Measurements from ENCODE around the gene SUV39H2.
"Not testable (repeated sequence)": the region's sequence is repeated elsewhere in the genome, so short reads cannot be mapped to it uniquely, and the experiment has no call there.

SUV39H2 gene

DNA sequence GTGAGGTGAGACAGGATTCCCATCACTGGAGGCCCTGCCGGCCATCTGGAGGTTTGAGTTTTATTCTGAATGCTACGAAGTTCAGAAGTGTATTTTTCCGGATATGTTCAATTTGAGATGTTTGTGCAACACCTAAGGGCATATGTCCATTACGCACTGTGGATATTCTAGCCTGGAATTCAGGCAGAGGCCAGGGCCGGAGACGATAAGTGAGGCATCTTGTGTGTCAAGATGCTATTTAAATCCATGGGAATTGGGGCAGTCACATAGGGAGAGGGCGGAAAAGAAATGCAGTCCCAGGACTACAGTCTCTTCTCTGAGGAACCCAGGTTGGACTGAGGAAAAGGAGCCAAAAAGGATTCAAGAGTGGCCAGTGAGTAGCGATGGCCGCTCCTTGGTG is 1.9 kb upstream of the SUV39H2 start:
- DNase-seq, result no peak

DNA sequence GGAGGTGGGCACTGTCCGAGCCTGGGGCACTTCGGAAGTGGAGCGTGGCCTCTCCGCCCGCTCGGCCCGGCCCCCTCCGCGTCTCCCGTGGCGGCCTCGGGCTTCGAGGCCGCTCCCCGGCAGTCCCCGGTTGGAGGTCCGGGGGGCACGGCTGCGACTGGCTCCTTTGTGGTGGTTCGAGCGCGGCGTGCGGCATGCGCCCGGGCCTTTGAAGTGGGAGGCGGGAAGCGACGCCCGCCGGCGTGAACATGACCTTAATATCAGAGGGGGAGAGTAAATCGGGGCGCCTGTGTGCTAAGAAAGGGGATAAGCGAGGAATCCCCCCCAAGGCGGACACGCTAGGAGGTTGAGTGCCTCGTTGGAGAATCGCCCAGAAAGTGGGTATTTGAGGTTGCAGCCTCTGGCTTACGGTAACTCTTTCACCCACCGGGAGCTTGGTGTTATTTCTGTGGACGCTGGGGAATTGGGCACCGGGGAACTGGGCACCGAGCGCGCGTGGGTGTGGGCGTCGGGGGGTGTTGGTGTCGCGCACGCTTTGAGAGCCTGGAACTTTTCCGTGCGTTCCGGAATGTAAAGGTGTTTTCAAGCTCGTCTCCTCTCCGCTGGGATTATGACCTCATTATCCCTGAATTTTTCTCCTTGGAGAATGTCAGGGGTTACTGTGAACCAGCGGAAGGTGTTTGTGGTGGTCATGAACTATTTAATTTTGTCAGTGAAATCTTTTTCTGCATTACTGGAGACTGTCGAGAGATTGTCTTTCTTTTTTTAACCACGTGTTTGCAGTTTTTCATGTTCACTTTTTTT is 660 bp downstream of the SUV39H2 start:
- DNase-seq, result no peak

DNA sequence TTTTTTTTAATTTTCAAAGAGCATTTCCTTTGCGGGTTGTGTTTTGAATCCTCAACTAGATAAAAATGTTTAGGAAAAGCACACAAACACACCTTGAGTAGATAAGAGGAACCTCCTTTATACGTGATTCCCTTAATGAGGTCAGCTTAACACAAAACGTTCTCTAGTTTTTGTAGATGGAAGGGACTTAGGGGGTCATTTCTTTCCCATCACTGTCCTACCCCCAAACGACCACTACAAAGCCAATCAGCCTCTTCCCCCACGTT is 1.2 kb downstream of the SUV39H2 start:
- no peak for DNase-seq

DNA sequence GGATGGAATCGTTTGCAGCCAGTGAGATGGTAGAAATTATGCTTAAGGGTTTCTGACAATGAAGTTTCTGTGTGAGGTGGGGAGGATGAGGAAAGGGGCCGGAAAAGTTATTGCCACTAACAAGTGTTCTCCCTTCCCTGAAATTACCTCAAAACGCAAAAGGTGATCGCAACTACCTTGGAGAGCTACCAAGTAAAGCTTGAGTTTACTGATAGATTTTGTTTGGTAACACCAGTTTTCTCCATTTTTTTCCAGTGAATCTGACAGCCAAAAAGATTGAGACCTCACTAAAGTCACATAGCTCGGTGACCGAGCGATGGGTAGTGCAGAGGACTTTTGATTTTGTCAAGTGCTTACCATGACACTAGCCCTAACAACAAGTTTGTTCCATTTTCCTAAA is 1.6 kb downstream of the SUV39H2 start:
- DNase-seq, result no peak

DNA sequence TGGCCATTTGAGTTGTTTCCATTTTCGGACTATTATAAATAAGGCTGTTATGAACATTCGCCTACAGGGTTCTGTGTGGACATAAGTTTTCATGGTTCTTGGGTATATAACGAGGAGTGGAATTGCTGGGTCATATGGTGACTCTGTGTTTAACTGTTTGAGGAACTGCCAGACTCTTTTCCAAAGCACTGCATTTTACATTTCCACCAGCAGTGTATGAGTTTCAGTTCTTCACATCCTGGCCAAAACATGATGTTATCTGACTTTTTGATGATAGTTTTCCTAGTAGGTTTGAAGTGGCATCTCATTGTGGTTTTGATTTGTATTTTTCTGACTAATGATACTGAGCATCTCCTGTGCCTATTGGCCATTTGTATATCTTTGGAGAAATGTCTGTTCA is 5.4 kb downstream of the SUV39H2 start:
- no peak for DNase-seq

DNA sequence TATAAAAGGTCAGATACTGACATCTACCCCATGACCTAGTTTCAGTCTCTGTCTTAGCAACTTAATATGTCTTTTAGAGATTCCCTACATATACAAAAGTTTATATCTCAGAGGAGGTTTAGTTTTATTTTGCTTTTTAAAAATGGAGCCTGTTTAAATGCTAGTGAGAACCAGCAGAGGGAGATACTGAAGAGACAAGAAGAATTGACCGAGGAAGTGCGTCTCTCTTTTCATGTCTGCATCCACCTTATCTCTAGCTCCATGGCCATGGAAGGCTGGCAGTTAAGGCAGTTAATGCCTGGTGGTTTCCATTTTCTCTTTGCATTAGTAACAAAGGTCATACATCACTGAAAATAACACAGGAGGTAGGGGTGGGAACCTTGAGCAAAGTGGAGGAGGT is 10.7 kb downstream of the SUV39H2 start:
- DNase-seq, result no peak

DNA sequence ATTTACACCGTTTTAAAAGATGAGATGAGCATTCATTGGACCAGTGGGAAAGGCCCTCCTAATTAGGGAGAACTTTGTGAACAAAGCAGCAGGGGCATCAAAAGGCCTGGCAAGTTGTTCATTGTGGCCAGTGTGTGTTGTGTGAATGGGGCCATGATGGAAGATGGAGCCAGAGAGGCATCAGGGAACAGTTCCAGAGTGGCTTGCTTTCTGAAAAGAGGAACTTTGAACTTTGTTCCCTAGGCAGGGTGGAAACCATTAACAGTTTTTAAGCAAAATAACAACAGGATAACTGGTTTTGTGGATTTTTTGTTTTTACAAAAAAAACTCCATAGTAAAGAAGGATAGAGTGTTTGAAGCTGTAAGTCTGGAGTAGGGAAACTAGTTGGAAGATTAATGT is 12.5 kb downstream of the SUV39H2 start:
- no peak for DNase-seq

DNA sequence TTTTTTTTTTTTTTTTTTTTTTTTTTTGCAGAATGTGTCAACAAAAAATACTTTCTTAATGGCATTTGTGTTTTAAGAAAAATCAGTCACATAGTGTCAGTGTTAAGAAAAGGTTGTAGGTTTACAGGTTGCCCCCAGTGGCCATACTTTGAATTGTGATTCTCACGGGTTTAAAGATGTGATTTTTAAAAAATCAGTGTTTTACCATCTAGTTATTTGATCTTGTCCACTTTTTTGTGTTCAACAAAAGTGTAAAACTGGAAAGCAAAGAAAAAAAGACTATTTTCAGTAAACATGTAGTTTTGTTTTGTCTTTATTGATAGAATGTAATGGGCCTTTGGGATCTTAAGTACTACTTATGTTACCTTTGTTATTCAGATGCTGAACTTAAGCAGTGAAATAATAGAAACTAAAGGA is 25.7 kb downstream of the SUV39H2 start:
- peak; percentile 1 for DNase-seq

DNA sequence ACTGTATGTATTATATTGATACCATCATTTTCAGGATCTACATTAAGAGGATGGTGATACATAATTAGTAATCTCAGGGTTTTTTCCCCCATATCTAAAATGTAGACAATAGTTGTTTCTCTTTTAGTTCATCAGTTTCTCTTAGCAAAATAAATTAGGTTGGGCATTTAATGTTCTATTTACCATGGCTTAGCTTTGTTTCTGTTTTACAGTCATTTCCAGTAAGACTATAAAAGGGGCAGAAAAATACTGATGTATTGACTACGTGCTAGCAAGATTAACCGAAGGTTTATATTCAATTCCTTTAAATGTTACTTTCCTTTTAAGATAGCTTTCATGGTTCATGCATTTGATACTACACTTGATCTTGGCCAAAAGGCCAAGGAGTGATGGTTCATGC is 26.2 kb downstream of the SUV39H2 start:
- DNase-seq, result no peak

DNA sequence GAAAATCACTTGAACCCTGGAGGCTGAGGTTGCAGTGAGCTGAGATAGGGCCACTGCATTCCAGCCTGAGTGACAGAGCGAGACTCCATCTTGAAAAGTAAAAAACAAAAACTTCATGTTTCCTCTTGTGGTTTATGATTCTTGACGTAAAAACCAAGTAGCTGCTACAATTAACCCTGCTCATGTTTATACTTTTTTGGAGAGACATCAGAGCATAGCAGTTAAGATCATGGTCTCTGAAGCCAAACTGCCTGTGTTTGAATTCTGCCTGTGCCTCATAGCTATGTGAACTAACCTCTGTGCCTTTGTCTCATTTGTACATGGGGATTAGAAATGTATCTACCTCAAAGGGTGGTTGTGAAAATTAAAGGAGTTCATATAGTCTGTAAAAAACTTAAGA is 27.2 kb downstream of the SUV39H2 start:
- DNase-seq, result no peak

DNA sequence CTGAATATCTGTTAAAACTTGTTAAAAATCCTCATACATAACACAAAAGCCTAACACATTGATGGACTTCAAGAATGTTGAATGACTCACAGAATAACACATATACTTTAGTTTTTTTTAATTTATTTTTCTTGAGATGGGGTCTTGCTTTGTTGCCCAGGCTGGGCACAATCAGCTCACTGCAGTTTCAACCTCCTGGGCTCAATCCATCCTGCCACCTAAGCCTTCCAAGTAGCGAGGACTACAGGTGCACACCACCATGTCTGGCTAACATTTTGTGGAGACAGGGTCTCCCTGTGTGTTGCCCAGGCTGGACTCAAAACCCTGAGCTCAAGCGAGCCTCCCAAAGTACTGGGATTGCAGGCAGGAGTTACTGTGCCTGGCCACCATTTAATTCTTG is 28.1 kb downstream of the SUV39H2 start:
- no peak for DNase-seq

DNA sequence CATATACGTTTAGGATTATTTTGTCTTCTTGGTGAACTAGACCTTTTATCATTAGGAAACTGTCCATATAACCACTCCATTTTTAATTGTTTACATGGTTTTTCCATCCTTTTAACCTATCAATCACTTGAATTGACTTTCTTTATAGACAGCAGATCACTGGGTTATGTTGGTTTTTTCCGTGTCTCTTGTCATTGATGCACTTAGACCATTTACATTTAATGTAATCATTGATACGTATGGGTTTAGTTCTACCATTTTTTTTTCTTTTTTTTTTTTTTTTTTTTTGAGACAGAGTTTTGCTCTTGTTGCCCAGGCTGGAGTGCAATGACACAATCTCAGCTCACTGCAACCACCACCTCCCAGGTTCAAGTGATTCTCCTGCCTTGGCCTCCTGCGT is 28.9 kb downstream of the SUV39H2 start:
- not testable (repeated sequence) for DNase-seq

DNA sequence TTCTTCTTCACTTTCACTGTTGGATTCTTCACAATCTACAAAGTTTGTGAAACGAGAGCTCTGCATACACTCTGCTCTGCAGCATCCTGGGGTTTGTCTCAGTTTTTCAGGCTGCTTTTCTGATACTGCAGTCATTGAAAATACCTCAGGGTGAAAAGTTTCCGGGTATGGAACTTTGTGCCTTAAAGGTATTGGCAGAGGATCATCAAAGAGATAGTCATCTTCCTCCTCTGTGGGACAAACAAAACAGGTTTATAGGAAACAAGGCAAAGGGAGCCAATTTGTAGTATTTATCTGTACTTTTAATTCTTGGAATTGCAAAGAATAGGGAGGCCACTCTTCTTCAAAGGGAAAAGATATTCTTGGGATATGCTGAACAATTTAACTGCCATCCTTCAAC is 30.4 kb downstream of the SUV39H2 start:
- DNase-seq, result no peak

DNA sequence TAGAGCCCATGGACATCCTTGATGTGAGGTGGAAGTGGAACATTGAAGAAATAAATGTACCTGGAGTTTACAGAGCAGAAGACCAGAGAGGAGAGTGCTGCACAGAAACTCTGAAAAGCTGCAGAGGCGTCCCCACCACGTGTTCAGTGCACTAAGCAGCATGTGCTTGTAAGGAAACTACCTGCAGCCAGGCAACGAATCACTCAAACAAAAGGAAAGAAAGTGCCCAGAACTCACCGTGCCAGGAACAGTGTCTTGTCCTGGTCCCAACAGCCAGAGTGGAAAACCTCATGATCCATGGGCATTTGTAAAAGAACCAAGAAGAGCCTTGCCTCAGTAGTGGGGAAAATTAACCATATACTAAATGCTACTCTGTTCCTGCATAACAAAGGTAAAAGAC is 32.3 kb downstream of the SUV39H2 start:
- DNase-seq, result no peak

DNA sequence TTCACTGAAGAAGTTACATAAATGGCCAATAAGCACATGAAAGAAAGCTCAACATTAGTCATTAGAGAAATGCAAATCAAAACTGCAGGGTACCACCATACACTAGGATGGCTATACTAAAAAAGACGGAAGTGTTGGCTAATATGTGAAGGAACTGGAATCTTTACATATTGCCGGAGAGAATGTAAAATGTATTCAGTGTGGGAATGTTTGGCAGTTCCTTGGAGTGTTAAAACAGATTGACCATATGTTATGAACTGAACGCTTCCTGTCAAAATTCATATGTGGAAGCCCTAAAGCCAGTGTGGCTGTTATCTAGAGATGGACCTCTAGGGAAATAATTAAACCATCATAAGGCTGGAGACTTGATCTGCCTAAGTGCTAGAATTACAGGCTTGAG is 33.1 kb downstream of the SUV39H2 start:
- no peak for DNase-seq

DNA sequence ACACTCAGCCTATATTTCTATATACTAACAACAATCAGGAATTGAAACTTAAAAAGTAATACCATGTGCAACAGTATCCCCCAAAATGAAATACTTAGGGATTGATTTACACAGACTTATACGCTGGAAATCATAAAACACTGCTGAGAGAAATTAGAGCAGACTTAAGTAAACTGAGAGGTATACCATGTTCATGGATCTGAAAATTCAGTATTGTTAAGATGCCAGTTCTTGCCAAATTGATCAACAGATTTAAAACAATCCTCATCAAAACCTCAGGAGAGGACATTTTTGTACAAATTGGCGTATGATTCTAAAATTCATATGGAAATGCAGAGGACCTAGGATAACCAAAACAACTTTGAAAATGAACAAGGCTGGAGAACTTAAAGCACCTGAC is 37.9 kb downstream of the SUV39H2 start:
- DNase-seq, result no peak

DNA sequence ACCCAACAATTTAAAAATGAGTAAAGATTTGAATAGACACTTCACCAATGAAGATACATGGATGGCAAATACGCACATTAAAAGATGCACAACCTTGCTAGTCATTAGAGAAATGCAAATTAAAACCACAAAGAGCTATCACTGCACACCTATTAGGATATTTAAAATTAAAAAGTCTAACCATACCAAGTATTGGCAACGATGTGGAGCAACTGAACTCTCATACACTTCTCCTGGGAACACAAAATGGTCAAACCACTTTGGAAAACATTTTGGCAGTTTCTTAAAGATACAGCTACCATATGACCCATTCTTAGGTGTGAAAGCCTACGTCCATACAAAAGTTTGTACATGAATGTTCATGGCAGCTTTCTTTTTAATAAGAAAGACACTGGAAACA is 39.2 kb downstream of the SUV39H2 start:
- no peak for DNase-seq

DNA sequence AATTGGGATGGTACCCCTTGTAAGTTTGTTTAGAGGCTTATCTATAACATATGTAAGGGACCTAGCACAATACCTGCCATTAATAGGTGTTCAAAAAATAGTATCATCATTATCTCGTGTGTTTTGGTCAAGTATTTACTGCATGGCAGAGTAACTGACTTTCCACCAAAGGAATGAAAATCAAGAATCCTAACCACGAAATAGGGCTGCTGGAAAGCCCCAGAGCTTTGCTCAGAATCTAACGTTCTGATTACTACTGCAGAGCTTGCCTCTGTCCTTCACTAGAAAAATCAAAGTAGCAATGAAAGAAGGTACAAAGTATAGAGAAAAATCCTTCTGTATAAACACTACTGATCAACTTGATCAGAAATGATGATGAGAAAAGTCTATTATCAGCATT is 40.3 kb downstream of the SUV39H2 start:
- no peak for DNase-seq

DNA sequence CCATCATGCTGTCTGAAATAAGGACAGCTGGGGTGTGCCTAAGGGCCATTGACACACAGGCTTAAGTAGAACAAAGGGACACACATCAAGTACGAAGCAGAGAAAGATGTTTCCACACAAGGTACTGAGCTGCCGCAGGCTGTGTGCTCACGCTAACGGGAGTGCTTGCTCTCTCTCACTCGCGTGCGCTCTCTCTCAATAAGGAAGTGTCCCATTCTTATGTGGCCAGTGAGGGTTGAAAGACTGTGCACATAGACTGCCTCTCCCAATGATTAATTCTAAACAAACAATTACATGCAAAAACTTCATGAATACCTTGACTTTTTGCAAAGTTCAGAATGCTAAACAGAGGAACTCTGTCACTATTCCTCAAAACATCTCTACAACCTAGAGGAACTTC is 45.3 kb downstream of the SUV39H2 start:
- DNase-seq, result no peak

DNA sequence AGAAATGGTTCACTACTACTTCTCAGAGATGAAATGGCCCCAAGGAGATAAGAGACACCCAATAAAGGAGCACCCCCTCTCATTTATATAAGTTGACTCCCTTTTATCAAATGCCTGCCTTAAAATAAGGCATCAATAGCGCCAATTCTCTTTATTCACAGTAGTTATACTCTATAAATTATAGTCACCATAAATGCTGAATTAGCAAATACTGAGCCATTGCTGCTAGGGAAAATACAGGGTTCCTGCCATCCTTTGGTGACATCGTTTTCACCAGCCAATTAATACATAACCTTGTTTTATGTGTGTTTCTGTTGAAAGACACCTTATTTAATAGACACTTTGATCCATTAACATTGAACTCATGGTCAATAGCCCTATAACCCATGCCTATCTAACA is 46.6 kb downstream of the SUV39H2 start:
- no peak for DNase-seq

DNA sequence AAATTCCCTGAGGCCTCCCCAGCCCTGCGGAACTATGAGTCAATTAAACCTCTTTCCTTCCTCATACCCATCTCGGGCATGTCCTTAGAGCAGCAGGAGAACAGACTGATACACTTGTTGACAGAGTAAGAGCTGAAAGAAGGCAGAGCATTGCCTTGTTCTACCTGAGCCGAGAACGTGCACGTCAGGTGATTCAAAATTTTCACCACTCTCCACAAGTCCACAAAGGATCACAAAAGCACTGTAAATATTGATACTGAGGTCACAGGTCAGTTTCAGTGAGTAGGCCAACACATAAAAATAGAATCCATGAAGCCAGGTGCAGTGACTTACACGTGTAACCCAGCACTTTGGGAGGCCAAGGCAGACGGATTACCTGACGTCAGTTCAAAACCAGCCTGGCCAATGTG is 47.4 kb downstream of the SUV39H2 start:
- DNase-seq, result no peak

DNA sequence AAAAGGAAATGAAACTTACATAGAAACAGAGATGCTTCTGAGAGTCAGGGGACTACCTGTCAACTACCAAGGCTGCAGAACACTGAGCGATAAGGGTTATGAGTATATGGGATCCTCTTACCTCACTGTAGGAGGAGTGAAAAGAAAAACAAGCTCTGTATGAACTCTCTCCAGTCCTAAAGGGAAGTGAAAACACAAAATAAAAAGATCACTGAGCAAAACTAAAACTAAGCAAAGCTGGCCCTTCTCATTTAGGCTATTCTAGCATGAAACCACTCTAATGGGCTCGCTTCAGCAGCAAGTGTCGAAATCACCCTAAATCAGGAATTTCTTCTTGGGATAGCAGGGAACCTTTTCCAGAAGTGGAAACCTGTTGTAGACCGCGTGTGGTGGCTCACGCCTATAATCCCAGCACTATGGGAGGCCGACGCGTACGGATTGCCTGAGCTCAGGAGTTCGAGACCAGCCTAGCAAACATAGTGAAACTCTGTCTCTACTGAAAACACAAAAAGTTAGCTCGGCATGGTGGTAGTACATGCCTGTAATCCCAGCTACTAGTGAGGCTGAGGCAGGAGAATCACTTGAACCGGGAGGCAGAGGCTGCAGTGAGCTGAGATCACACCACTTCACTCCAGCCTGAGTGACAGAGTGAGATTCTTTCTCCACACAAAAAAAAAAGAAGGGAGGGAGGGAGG is 48.2 kb downstream of the SUV39H2 start:
- DNase-seq, result no peak

DNA sequence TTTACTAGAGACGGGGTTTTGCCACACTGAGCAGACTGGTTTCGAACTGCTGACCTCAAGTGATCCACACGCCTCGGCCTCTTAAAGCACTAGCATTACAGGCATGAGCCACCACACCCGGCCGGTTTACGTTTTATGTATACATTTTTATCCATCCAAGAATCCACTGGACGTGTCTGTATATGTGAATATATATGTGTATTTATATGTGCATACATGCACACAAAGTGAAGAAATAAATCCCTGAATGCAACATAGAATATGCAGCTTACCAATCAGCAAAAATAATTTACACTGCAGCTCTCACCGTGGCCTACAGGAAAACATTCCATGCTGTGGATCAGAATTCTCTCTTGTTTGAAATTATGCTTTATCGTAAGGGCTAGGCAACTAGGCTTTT is 51.9 kb downstream of the SUV39H2 start:
- no peak for DNase-seq

DNA sequence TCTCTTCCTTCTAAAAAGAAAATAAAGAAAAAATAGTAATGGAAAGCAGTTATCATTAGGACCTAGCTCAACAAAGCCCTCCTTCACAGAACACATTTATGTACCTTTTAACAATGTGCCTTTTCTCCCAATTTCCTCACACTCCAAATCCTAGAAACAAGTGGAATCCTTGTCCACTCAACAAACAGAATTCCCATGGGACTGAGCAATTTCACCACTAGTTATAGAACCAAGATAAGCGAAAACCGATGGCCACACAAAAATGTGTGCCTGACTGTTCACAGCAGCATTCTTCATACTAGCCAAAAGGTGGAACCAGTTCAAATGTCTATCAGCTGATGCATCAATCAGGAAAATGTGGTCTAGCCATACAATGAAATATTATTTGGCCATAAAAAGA is 57.9 kb downstream of the SUV39H2 start:
- no peak for DNase-seq

DNA sequence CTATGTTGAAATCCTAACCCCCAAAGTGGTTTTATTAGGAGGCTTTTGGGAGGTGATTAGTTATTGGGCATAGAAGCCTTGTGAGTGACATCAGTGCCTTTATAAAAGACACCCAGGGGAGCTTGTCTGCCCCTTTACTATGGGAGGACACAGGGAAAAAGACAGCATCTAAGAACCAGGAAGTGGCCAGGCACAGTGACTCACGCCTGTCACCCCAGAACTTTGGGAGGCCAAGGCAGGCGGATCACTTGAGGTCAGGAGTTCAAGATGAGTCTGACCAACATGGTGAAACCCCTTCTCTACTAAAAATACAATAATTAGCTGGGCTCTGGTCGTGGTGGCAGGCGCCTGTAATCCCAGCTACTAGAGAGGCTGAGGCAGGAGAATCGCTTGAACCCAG is 60.3 kb downstream of the SUV39H2 start:
- not testable (repeated sequence) for DNase-seq

Measured in NCI-H1105 treated with DMSO at 0.1 percent for 48 hours (cell line).